ENCODE data around the gene ARHGAP22. TPM values are rescaled to one million over a fixed set of nuclear protein-coding genes. Genes with fewer than 3 reads are reported as not detected.
A peak's percentile ranks its signal among the peaks of the same experiment; 100 is the strongest.

The ARHGAP22 gene
- polyA plus RNA-seq, 1 of the 3 experiments (the other 2 are of a cell fraction) = 12.4 TPM

GRCh38 chr10:48541144-48541795 lies 63.6 kb downstream of the ARHGAP22 start:
- Histone ChIP-seq H3K9ac (no peak overlapping the region), H3F3A (replicated peaks; ENCODE audit: insufficient read depth) (peaks cover 10% of the 10 kb centered on the region), H2AFZ (ENCODE audit: low read depth) (no peak overlapping the region), H3K27ac (ENCODE audit: low read depth in 2 of 2, low read length in 1 of 2) (peak overlapping the region in 1 of 2 experiments; percentile 27; a peak in 1 of 4 replicates), H3K9me2 (no peaks in the 10 kb centered on the region), H3K4me1 (ENCODE audit: control insufficient read depth in 1 of 2, insufficient read depth in 2 of 2, low read depth in 1 of 2, low read length in 1 of 2) (peaks cover 13 to 34% of the 10 kb centered on the region in 2 experiments; a peak in 3 of 4 replicates), H3K9me3 (no peaks in the 10 kb centered on the region), H3K79me2 (ENCODE audit: insufficient read depth) (peaks cover 19% of the 10 kb centered on the region), H3K36me3 (replicated peaks in 1 of 2; ENCODE audit: control insufficient read depth in 1 of 2, insufficient read depth in 2 of 2, low read length in 1 of 2) (peaks cover 0 to 20% of the 10 kb centered on the region in 2 experiments), H4K20me1 (ENCODE audit: insufficient read depth) (no peaks in the 10 kb centered on the region), H3K4me3 (ENCODE audit: low read depth in 2 of 2, low read length in 1 of 2) (no peak overlapping the region), H3K4me2 (peak overlapping the region; percentile 37), H3K27me3 (ENCODE audit: insufficient read depth) (no peaks in the 10 kb centered on the region)
- TF ChIP-seq RXRA (IDR thresholded peaks at IDR 0.05; ENCODE audit: borderline replicate concordance, low read depth) (peak; percentile 75; the same call in 1 of the 2 replicates), RFX5 (IDR thresholded peaks at IDR 0.05; ENCODE audit: low read length) (no peak), TEAD4 (IDR thresholded peaks at IDR 0.05; ENCODE audit: borderline replicate concordance, insufficient read depth) (peak; percentile 75), GABPA (IDR thresholded peaks at IDR 0.05; ENCODE audit: low read depth) (no peak), TCF12 (IDR thresholded peaks at IDR 0.05) (peak; percentile 63), SMC3 (IDR thresholded peaks at IDR 0.05; ENCODE audit: low read depth, low read length) (no peak), ZBTB33 (IDR thresholded peaks at IDR 0.05; ENCODE audit: borderline replicate concordance, low read depth) (peak; percentile 39; the same call in 1 of the 2 replicates), POLR2AphosphoS5 (IDR thresholded peaks at IDR 0.05; ENCODE audit: low read depth, low read length) (no peak), FOXM1 (IDR thresholded peaks at IDR 0.05; ENCODE audit: low read depth) (no peak), NRF1 (IDR thresholded peaks at IDR 0.05; ENCODE audit: low read depth, low read length) (no peak), NFIC (IDR thresholded peaks at IDR 0.05; ENCODE audit: borderline replicate concordance) (peak; percentile 47; the same call in 1 of the 2 replicates), MEF2A (IDR thresholded peaks at IDR 0.05; ENCODE audit: borderline replicate concordance, low read depth) (no peak), SIN3A (IDR thresholded peaks at IDR 0.05; ENCODE audit: borderline replicate concordance, low read depth, low read length) (no peak), EZH2phosphoT487 (IDR thresholded peaks at IDR 0.05; ENCODE audit: borderline replicate concordance, low read depth) (no peak), USF1 (IDR thresholded peaks at IDR 0.05; ENCODE audit: borderline replicate concordance, low read depth) (no peak), EP300 (IDR thresholded peaks at IDR 0.05; ENCODE audit: borderline replicate concordance in 1 of 2, low read depth in 1 of 2, low read length in 1 of 2) (peak in 1 of 2 experiments; percentile 78; a peak in 1 of 4 replicates), IRF3 (IDR thresholded peaks at IDR 0.05; ENCODE audit: low read depth, low read length) (no peak), CTCF (IDR thresholded peaks at IDR 0.05) (no peak), PBX3 (IDR thresholded peaks at IDR 0.05) (peak; percentile 65), YY1 (IDR thresholded peaks at IDR 0.05; ENCODE audit: low read depth) (no peak), JUND (IDR thresholded peaks at IDR 0.05) (peak; percentile 56; the same call in 1 of the 2 replicates), FOSL2 (IDR thresholded peaks at IDR 0.05; ENCODE audit: borderline replicate concordance, low read depth) (0 out of 2 replicates have a peak, but pooled peaks have one; percentile 28), MAX (IDR thresholded peaks at IDR 0.05; ENCODE audit: low read depth) (no peak), RAD21 (IDR thresholded peaks at IDR 0.05; ENCODE audit: low read length) (no peak)
- 68% methylated on average over 7 of the region's 7 CpGs for WGBS (ENCODE audit: low lambda C conversion rate)
- POLR2A ChIA-PET = no interaction called here
- CTCF ChIA-PET = interaction anchor here (0.7 to 11.7 kb wide), 5 partner anchors 10 to 116 kb away, joined by 3 to 120 read pairs (median 6); no protein-coding TSS in a partner anchor
- DNase-seq = no peak
